Gastrocnemius medialis (tissue), 4 donors: ENCODE results near the gene ADAMTSL3.

ENCODE experiments used
- POLR2A ChIP-seq, 2 donors: fragments of 450-650 bp; IDR thresholded peaks; one replicate each; pipeline ENCODE4 v1.6.1; 2017; ENCODE audit warnings: antibody characterized with exemption in 2 of 2, mild to moderate bottlenecking in 2 of 2, moderate library complexity in 2 of 2
- TF ChIP-seq, protein P1 (sequence below), 5 experiments: fragments of 450-650 bp in 3 of 5; fragments of 200-600 bp in 2 of 5; sonication (generic) in 2 of 5; IDR thresholded peaks in 4 of 5; conservative IDR thresholded peaks in 1 of 5; 1 replicate in 4 of 5; 2 replicates in 1 of 5; pipeline ENCODE4 v1.5.1; 2016 to 2019; ENCODE audit warnings: antibody characterized with exemption in 5 of 5, mild to moderate bottlenecking in 3 of 5, moderate library complexity in 3 of 5

DNA sequence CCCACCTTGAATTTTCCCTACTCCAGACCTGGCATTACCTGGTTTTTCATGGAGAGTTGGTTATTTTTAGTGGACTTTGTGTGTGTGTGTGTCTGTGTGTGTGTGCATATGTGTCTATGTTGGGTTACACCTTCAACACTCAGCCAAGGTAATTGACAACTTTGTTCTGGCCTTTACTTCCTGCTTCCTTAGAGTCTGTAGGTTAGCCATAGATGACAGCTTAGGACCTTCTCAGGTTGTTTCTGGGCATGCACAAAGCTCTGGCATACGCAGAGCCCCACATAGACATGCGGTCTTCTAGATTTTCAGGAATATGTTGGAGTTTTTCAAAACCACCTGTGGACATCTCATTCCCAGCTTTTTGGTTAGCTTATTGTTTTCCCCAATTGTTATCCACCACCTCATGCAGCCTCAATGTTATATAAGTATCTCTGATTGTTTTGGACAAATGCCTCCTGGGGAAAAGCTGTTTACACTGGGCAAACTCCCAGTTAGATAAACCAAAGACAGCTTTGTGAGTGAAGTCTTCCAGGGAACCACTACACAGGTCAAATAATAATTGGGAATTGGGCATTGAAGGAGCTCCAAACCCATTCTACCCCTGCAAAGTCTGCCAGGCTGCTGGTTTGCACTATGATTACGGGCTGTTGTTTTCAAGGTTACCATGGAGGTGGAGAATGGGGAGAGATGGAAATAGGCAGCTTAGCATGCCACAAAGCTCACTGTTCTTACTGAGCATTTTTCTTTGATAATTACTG is 201.2 kb downstream of the ADAMTSL3 start:
- TF ChIP-seq, protein P1, sequence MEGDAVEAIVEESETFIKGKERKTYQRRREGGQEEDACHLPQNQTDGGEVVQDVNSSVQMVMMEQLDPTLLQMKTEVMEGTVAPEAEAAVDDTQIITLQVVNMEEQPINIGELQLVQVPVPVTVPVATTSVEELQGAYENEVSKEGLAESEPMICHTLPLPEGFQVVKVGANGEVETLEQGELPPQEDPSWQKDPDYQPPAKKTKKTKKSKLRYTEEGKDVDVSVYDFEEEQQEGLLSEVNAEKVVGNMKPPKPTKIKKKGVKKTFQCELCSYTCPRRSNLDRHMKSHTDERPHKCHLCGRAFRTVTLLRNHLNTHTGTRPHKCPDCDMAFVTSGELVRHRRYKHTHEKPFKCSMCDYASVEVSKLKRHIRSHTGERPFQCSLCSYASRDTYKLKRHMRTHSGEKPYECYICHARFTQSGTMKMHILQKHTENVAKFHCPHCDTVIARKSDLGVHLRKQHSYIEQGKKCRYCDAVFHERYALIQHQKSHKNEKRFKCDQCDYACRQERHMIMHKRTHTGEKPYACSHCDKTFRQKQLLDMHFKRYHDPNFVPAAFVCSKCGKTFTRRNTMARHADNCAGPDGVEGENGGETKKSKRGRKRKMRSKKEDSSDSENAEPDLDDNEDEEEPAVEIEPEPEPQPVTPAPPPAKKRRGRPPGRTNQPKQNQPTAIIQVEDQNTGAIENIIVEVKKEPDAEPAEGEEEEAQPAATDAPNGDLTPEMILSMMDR (IDR thresholded peaks at IDR 0.05 in 4 of 5, conservative IDR thresholded peaks at IDR 0.05 in 1 of 5): no peak
- TF ChIP-seq POLR2A (IDR thresholded peaks at IDR 0.05): no peak
